HEK293 (cell line): ENCODE data around the gene OXA1L.
"Not testable (repeated sequence)": the region's sequence is repeated elsewhere in the genome, so short reads cannot be mapped to it uniquely, and the experiment has no call there.

ENCODE experiments used
- CTCF ChIA-PET: fragments of 350-600 bp; formaldehyde crosslinking; extraction: SDS; loops from one replicate; lab custom pipeline; 2021; ENCODE audit warnings: antibody characterized with exemption; lab: Yijun Ruan, JAX
- POLR2A ChIA-PET: fragments of 300-600 bp; formaldehyde crosslinking; extraction: SDS; loops from one replicate; lab custom pipeline; 2020; ENCODE audit warnings: antibody characterized with exemption, inconsistent platforms; lab: Yijun Ruan, JAX
- H3K27ac ChIP-seq: fragments of 200-500 bp; sonication (Bioruptor generic); 2 replicates; pipeline ENCODE4 v1.5.1; 2014; ENCODE audit warnings: low read depth, low read length, control low read depth, inconsistent platforms; ENCODE audit errors: extremely low read depth
- H3K36me3 ChIP-seq, 2 experiments: fragments of 200-500 bp in 1 of 2; sonication (Bioruptor generic) in 1 of 2; 1 replicate in 1 of 2; 2 replicates in 1 of 2; pipeline ENCODE4 v1.5.1; 2014 to 2017; ENCODE audit warnings: inconsistent platforms in 2 of 2, low read length in 2 of 2; ENCODE audit not compliant: control insufficient read depth in 2 of 2, insufficient read depth in 1 of 2
- H3K4me1 ChIP-seq: fragments of 200-500 bp; sonication (Bioruptor generic); 2 replicates; pipeline ENCODE4 v1.5.1; 2014; ENCODE audit warnings: mild to moderate bottlenecking, low read length, inconsistent platforms; ENCODE audit not compliant: control insufficient read depth, insufficient read depth
- H3K4me3 ChIP-seq: 2 replicates; pipeline ENCODE4 v1.5.1; 2011; ENCODE audit warnings: low read depth, mild to moderate bottlenecking, control low read depth, low read length, moderate library complexity
- H3K9me3 ChIP-seq: fragments of 200-500 bp; sonication (Bioruptor generic); 2 replicates; pipeline ENCODE4 v1.5.1; 2014; ENCODE audit warnings: low read depth, low read length, inconsistent platforms; ENCODE audit not compliant: control insufficient read depth, insufficient read depth
- KLF1 ChIP-seq: fragments of 450-650 bp; formaldehyde crosslinking; IDR thresholded peaks from 2 replicates; pipeline ENCODE4 v1.5.1; 2016; ENCODE audit warnings: missing biosample characterization, missing genetic modification characterization
- PRDM1 ChIP-seq: fragments of 450-650 bp; formaldehyde crosslinking; IDR thresholded peaks from 2 replicates; pipeline ENCODE4; 2016; ENCODE audit warnings: missing biosample characterization, missing genetic modification characterization
- ZNF23 ChIP-seq: fragments of 450-650 bp; formaldehyde crosslinking; IDR thresholded peaks from 2 replicates; pipeline ENCODE4 v1.5.1; 2016; ENCODE audit warnings: missing biosample characterization, missing genetic modification characterization, borderline replicate concordance
- ZNF24 ChIP-seq: fragments of 450-650 bp; formaldehyde crosslinking; IDR thresholded peaks from 2 replicates; pipeline ENCODE4 v1.5.1; 2016; ENCODE audit warnings: missing biosample characterization, missing genetic modification characterization
- ZNF433 ChIP-seq: fragments of 450-650 bp; formaldehyde crosslinking; IDR thresholded peaks from 2 replicates; pipeline ENCODE4 v1.5.1; 2016; ENCODE audit warnings: missing biosample characterization, missing genetic modification characterization, low read depth
- TF ChIP-seq, protein P1 (sequence below): fragments of 450-650 bp; formaldehyde crosslinking; IDR thresholded peaks from 2 replicates; pipeline ENCODE4 v1.5.1; 2016; ENCODE audit warnings: missing biosample characterization, missing genetic modification characterization, borderline replicate concordance
- TF ChIP-seq, protein P2 (sequence below): fragments of 450-650 bp; formaldehyde crosslinking; IDR thresholded peaks from 2 replicates; pipeline ENCODE4 v1.5.1; 2016; ENCODE audit warnings: missing biosample characterization, missing genetic modification characterization
- TF ChIP-seq, protein P3 (sequence below): fragments of 450-650 bp; formaldehyde crosslinking; IDR thresholded peaks from 2 replicates; pipeline ENCODE4 v1.5.1; 2017; ENCODE audit warnings: missing biosample characterization, mild to moderate bottlenecking, missing genetic modification characterization, moderate library complexity
- TF ChIP-seq, protein P4 (sequence below): fragments of 450-650 bp; formaldehyde crosslinking; IDR thresholded peaks from 2 replicates; pipeline ENCODE4 v1.5.1; 2016; ENCODE audit warnings: missing biosample characterization, missing genetic modification characterization

Gene OXA1L

DNA sequence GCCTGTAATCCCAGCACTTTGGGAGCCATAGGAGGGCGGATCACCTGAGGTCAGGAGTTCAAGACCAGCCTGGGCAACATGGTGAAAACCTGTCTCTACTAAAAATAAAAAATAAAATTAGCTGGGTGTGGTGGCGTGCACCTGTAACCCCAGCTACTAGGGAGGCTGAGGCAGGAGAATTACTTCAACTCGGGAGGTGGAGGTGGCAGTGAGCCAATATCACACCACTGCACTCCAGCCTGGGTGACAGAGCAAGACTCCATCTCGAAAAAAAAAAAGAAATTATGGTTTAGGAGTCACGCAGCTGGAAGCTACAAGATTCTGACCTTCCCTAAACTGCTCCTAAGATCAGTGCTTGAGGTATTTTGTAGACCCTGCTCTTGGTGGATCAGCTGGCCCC lies 27.1 kb downstream of the OXA1L start:
- H3K36me3 ChIP-seq, POLR2A ChIA-PET, H3K4me1 ChIP-seq, H3K9me3 ChIP-seq, H3K27ac ChIP-seq, H3K4me3 ChIP-seq: not testable (repeated sequence)
- CTCF ChIA-PET, result interaction anchor here (1.1 to 1.2 kb wide), 2 partner anchors 24 to 29 kb away, joined by 3 to 4 read pairs; no protein-coding TSS in a partner anchor

DNA sequence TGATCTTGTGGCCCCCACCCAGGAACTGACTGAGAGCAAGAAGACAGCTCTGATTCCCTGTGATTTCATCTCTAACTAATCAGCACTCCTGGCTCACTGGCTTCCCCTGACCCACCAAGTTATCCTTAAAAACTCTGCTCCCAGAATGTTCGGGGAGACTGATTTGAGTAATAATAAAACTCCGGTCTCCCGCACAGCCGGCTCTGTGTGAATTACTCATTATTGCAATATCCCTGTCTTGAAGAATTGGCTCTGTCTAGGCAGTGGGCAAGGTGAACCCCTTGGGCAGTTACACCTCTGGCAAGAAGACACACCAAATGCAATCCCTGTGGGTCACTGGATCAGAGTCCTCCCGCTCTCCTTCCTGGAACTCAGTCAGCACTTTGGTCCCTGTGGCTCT lies 27.5 kb downstream of the OXA1L start:
- H3K36me3 ChIP-seq, result no peaks in the 10 kb centered on the region
- H3K9me3 ChIP-seq, result no peaks in the 10 kb centered on the region
- H3K4me1 ChIP-seq, result no peaks in the 10 kb centered on the region
- no peak overlapping the region for H3K27ac ChIP-seq
- POLR2A ChIA-PET, result interaction anchor here (1.1 kb wide), 1 partner anchor 28 kb away, joined by 4 read pairs; the partner anchor contains the start of gene OXA1L
- TF ChIP-seq KLF1 (tag by site-specific recombination), result no peak
- CTCF ChIA-PET, result interaction anchor here (1.1 to 1.2 kb wide), 2 partner anchors 23 to 29 kb away, joined by 3 to 4 read pairs; no protein-coding TSS in a partner anchor
- H3K4me3 ChIP-seq, result no peak overlapping the region

DNA sequence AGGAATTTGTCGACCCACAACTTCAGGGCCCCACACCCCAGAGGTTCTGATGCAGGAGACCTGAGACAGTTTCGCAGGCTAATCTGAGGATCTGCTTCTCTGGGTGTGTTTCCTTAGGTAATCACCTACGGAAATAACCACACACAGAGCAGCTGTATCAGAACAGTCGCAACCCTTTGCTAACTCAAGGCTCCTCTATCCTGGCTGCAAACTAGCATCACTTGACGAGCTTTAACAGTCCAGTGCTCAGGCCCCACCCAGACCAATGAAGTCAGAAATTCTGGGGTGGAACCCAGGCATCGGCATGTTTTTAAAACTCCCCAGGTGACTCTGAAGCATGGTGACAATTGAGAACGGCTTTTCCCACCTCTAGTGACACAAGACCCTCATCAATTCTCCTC lies 28.1 kb downstream of the OXA1L start:
- Histone ChIP-seq H3K4me3 (no peak overlapping the region), H3K36me3 (no peaks in the 10 kb centered on the region), H3K4me1 (no peaks in the 10 kb centered on the region), H3K27ac (no peak overlapping the region), H3K9me3 (no peaks in the 10 kb centered on the region)
- ChIA-PET CTCF (interaction anchor here (1.1 kb wide), 1 partner anchor 28 kb away, joined by 4 read pairs; no protein-coding TSS in a partner anchor), POLR2A (interaction anchor here (1.1 kb wide), 1 partner anchor 28 kb away, joined by 4 read pairs; the partner anchor contains the start of gene OXA1L)
- TF ChIP-seq ZNF24 (tag by site-specific recombination), result no peak
- TF ChIP-seq, protein P1, sequence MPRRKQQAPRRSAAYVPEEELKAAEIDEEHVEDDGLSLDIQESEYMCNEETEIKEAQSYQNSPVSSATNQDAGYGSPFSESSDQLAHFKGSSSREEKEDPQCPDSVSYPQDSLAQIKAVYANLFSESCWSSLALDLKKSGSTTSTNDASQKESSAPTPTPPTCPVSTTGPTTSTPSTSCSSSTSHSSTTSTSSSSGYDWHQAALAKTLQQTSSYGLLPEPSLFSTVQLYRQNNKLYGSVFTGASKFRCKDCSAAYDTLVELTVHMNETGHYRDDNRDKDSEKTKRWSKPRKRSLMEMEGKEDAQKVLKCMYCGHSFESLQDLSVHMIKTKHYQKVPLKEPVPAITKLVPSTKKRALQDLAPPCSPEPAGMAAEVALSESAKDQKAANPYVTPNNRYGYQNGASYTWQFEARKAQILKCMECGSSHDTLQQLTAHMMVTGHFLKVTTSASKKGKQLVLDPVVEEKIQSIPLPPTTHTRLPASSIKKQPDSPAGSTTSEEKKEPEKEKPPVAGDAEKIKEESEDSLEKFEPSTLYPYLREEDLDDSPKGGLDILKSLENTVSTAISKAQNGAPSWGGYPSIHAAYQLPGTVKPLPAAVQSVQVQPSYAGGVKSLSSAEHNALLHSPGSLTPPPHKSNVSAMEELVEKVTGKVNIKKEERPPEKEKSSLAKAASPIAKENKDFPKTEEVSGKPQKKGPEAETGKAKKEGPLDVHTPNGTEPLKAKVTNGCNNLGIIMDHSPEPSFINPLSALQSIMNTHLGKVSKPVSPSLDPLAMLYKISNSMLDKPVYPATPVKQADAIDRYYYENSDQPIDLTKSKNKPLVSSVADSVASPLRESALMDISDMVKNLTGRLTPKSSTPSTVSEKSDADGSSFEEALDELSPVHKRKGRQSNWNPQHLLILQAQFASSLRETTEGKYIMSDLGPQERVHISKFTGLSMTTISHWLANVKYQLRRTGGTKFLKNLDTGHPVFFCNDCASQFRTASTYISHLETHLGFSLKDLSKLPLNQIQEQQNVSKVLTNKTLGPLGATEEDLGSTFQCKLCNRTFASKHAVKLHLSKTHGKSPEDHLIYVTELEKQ (tag by site-specific recombination), result no peak
- TF ChIP-seq, protein P2, sequence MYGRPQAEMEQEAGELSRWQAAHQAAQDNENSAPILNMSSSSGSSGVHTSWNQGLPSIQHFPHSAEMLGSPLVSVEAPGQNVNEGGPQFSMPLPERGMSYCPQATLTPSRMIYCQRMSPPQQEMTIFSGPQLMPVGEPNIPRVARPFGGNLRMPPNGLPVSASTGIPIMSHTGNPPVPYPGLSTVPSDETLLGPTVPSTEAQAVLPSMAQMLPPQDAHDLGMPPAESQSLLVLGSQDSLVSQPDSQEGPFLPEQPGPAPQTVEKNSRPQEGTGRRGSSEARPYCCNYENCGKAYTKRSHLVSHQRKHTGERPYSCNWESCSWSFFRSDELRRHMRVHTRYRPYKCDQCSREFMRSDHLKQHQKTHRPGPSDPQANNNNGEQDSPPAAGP (tag by site-specific recombination), result no peak
- TF ChIP-seq, protein P3, sequence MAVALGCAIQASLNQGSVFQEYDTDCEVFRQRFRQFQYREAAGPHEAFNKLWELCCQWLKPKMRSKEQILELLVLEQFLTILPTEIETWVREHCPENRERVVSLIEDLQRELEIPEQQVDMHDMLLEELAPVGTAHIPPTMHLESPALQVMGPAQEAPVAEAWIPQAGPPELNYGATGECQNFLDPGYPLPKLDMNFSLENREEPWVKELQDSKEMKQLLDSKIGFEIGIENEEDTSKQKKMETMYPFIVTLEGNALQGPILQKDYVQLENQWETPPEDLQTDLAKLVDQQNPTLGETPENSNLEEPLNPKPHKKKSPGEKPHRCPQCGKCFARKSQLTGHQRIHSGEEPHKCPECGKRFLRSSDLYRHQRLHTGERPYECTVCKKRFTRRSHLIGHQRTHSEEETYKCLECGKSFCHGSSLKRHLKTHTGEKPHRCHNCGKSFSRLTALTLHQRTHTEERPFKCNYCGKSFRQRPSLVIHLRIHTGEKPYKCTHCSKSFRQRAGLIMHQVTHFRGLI, result no peak
- TF ChIP-seq PRDM1 (tag by site-specific recombination), result no peak
- no peak for TF ChIP-seq ZNF23 (tag by site-specific recombination)
- TF ChIP-seq, protein P4, sequence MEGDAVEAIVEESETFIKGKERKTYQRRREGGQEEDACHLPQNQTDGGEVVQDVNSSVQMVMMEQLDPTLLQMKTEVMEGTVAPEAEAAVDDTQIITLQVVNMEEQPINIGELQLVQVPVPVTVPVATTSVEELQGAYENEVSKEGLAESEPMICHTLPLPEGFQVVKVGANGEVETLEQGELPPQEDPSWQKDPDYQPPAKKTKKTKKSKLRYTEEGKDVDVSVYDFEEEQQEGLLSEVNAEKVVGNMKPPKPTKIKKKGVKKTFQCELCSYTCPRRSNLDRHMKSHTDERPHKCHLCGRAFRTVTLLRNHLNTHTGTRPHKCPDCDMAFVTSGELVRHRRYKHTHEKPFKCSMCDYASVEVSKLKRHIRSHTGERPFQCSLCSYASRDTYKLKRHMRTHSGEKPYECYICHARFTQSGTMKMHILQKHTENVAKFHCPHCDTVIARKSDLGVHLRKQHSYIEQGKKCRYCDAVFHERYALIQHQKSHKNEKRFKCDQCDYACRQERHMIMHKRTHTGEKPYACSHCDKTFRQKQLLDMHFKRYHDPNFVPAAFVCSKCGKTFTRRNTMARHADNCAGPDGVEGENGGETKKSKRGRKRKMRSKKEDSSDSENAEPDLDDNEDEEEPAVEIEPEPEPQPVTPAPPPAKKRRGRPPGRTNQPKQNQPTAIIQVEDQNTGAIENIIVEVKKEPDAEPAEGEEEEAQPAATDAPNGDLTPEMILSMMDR (tag by site-specific recombination), result no peak
- TF ChIP-seq ZNF433 (tag by site-specific recombination), result no peak
